Spleen (tissue), 7 donors: ENCODE data around the gene MYB.

Experiments
- POLR2AphosphoS5 ChIP-seq, 3 donors: sonication (generic); formaldehyde crosslinking; IDR thresholded peaks; one replicate each; pipeline ENCODE4 v1.5.1; 2017; ENCODE audit warnings: antibody characterized with exemption in 3 of 3
- TF ChIP-seq, protein P1 (sequence below), 11 experiments: fragments of 200-600 bp in 7 of 11; fragments of 450-650 bp in 4 of 11; sonication (generic) in 4 of 11; IDR thresholded peaks in 8 of 11; conservative IDR thresholded peaks in 3 of 11; 1 replicate in 7 of 11; 2 replicates in 4 of 11; pipeline versions ENCODE4 v1.4.0 to v1.8.0; 2016 to 2021; ENCODE audit warnings: antibody characterized with exemption in 11 of 11, inconsistent platforms in 4 of 11, mild to moderate bottlenecking in 1 of 11
- donor health status: DM: no; HTN: no; CAD: no; lungs with moderate emphysema.
- donor health status: DM: no; HTN: no; CAD: no.
- donor health status: DM: no; HTN: no; CAD: no.

GRCh38 chr6:135236732-135237131, 55.6 kb downstream of the MYB start:
- no peak for TF ChIP-seq POLR2AphosphoS5 (IDR thresholded peaks at IDR 0.05)
- TF ChIP-seq, protein P1, sequence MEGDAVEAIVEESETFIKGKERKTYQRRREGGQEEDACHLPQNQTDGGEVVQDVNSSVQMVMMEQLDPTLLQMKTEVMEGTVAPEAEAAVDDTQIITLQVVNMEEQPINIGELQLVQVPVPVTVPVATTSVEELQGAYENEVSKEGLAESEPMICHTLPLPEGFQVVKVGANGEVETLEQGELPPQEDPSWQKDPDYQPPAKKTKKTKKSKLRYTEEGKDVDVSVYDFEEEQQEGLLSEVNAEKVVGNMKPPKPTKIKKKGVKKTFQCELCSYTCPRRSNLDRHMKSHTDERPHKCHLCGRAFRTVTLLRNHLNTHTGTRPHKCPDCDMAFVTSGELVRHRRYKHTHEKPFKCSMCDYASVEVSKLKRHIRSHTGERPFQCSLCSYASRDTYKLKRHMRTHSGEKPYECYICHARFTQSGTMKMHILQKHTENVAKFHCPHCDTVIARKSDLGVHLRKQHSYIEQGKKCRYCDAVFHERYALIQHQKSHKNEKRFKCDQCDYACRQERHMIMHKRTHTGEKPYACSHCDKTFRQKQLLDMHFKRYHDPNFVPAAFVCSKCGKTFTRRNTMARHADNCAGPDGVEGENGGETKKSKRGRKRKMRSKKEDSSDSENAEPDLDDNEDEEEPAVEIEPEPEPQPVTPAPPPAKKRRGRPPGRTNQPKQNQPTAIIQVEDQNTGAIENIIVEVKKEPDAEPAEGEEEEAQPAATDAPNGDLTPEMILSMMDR (IDR thresholded peaks at IDR 0.05 in 8 of 11, conservative IDR thresholded peaks at IDR 0.05 in 3 of 11), result no peak
